ENCODE results near the gene PTX4. TPM values are rescaled to one million over a fixed set of nuclear protein-coding genes. Genes with fewer than 3 reads are reported as not detected.

PTX4 gene
- total RNA-seq, 4 donors from 2014 or later: not detected

- Histone ChIP-seq H3K36me3 (no peaks in the 10 kb centered on the region), H3K4me3 (replicated peaks in 1 of 3) (no peak overlapping the region), H3K9me3 (no peaks in the 10 kb centered on the region), H3K27ac (no peak overlapping the region), H3K27me3 (no peaks in the 10 kb centered on the region), H3K4me1 (peaks cover 0 to 10% of the 10 kb centered on the region in 2 donors)
- WGBS, 2 donors: 72 to 80% methylated on average over 18 of the region's 27 CpGs
- DNase-seq: no peak
- TF ChIP-seq CTCF (IDR thresholded peaks at IDR 0.05) (no peak), POLR2A (IDR thresholded peaks at IDR 0.05) (no peak)
- intact Hi-C loops (cut with DNase I): no loop called here
These were observed 49.6 kb downstream of the PTX4 start for GRCh38 chr16:1439058-1439698.

GRCh38 chr16:1438229-1439057 lies 50.3 kb downstream of the PTX4 start:
- intact Hi-C loops (cut with DNase I): no loop called here
- H3K36me3 ChIP-seq: no peaks in the 10 kb centered on the region
- WGBS, 2 donors: 48% methylated on average over 15 of the region's 35 CpGs; no CpG with 5 or more reads in 1 of the 2 donors
- no peaks in the 10 kb centered on the region for H3K27me3 ChIP-seq
- no peak overlapping the region for H3K27ac ChIP-seq
- H3K9me3 ChIP-seq: no peaks in the 10 kb centered on the region
- DNase-seq: peak; percentile 81
- peaks cover 0 to 10% of the 10 kb centered on the region in 2 donors for H3K4me1 ChIP-seq
- no peak overlapping the region for H3K4me3 ChIP-seq (replicated peaks in 1 of 3)
- no peak for TF ChIP-seq POLR2A (IDR thresholded peaks at IDR 0.05)
- no peak for TF ChIP-seq CTCF (IDR thresholded peaks at IDR 0.05)

- no peak for TF ChIP-seq CTCF (IDR thresholded peaks at IDR 0.05)
- no peak for TF ChIP-seq POLR2A (IDR thresholded peaks at IDR 0.05)
- no peak overlapping the region for H3K4me3 ChIP-seq (replicated peaks in 1 of 3)
- no peaks in the 10 kb centered on the region for H3K9me3 ChIP-seq
- H3K36me3 ChIP-seq: no peaks in the 10 kb centered on the region
- intact Hi-C loops (cut with DNase I): no loop called here
- H3K27me3 ChIP-seq: no peaks in the 10 kb centered on the region
- no peak for DNase-seq
- peaks cover 0 to 10% of the 10 kb centered on the region in 2 donors for H3K4me1 ChIP-seq
- 96% methylated on average over 4 of the region's 22 CpGs; no CpG with 5 or more reads in 1 of the 2 donors for WGBS, 2 donors
- H3K27ac ChIP-seq: no peak overlapping the region
These were observed 51.1 kb downstream of the PTX4 start for GRCh38 chr16:1437606-1438005.

GRCh38 chr16:1436731-1437355 lies 51.9 kb downstream of the PTX4 start:
- no peak for DNase-seq
- H3K27me3 ChIP-seq: no peaks in the 10 kb centered on the region

More at GRCh38 chr16:1436731-1437355, 51.9 kb downstream of the PTX4 start:
- 85 to 88% methylated on average over 30 to 47 of the region's 47 CpGs for WGBS, 2 donors
- peaks cover 0 to 11% of the 10 kb centered on the region in 2 donors for H3K4me1 ChIP-seq
- intact Hi-C loops (cut with DNase I): no loop called here
- H3K27ac ChIP-seq: no peak overlapping the region
- TF ChIP-seq CTCF (IDR thresholded peaks at IDR 0.05) (no peak), POLR2A (IDR thresholded peaks at IDR 0.05) (no peak)
- H3K4me3 ChIP-seq (replicated peaks in 1 of 3): no peak overlapping the region
- H3K36me3 ChIP-seq: no peaks in the 10 kb centered on the region
- no peaks in the 10 kb centered on the region for H3K9me3 ChIP-seq

All from thyroid gland (tissue), 4 donors.